Breast epithelium (tissue), 3 donors: ENCODE measurements around the gene KRTAP4-3.

Experiments
- POLR2A ChIP-seq: fragments of 450-650 bp; IDR thresholded peaks from one replicate; pipeline ENCODE4 v1.6.1; 2016; ENCODE audit warnings: antibody characterized with exemption, mild to moderate bottlenecking, moderate library complexity
- TF ChIP-seq, protein P1 (sequence below), 3 donors: fragments of 450-650 bp; IDR thresholded peaks; one replicate each; pipeline ENCODE4 v1.5.1; 2016 to 2017; ENCODE audit warnings: antibody characterized with exemption in 3 of 3, mild to moderate bottlenecking in 3 of 3, moderate library complexity in 3 of 3

DNA sequence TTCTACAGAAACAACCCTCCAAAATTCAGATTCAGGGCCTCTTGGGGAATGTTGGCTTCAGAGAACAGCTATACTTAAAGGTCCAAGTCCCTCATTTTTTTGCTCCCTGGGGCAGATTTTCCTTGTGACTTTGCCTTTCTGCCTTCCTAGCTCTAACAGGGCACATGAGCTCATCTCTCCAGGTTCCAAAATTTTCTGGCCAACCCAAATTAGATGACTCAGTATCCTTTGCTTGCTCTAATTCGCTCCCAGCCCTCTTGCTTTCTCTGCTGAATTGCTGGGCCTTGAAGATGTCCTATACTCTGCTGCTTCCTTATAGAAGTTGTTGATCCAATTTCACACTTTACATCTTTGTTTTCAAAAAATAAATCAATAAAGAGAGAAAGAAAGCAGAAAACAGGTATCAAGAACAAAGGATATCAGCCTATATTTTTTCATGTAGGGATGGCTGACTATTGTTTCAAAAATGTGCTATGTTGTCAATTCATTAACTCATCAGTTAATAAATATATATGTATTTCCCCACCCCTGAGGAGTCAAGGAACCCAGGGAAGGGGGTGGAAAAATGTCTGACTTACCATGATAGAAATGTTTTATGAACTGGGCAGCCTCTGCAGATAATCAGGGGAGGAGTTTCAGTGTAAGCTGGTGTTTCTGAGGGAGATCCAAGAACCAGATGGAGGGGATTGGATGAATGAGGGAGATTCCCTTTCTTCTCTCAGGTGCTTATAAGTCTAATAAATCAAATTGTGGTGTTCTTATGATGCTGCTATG is 11.0 kb upstream of the KRTAP4-3 start:
- TF ChIP-seq, protein P1, sequence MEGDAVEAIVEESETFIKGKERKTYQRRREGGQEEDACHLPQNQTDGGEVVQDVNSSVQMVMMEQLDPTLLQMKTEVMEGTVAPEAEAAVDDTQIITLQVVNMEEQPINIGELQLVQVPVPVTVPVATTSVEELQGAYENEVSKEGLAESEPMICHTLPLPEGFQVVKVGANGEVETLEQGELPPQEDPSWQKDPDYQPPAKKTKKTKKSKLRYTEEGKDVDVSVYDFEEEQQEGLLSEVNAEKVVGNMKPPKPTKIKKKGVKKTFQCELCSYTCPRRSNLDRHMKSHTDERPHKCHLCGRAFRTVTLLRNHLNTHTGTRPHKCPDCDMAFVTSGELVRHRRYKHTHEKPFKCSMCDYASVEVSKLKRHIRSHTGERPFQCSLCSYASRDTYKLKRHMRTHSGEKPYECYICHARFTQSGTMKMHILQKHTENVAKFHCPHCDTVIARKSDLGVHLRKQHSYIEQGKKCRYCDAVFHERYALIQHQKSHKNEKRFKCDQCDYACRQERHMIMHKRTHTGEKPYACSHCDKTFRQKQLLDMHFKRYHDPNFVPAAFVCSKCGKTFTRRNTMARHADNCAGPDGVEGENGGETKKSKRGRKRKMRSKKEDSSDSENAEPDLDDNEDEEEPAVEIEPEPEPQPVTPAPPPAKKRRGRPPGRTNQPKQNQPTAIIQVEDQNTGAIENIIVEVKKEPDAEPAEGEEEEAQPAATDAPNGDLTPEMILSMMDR (IDR thresholded peaks at IDR 0.05): no peak
- no peak for TF ChIP-seq POLR2A
